CD8-positive, alpha-beta memory T cell (primary cell): ENCODE data around the gene SLC9A9. TPM values are rescaled to one million over a fixed set of nuclear protein-coding genes. Genes with fewer than 3 reads are reported as not detected.
"Not testable (repeated sequence)": the region's sequence is repeated elsewhere in the genome, so short reads cannot be mapped to it uniquely, and the experiment has no call there.

Experiments used
- CTCF ChIA-PET: fragments of 350-600 bp; sonication (Branson Sonifier 250); formaldehyde crosslinking; loops from one replicate; lab custom pipeline; 2021; ENCODE audit warnings: antibody characterized with exemption; lab: Charles Lee
- POLR2A ChIA-PET: fragments of 350-600 bp; sonication (Branson Sonifier 250); formaldehyde crosslinking; loops from one replicate; lab custom pipeline; 2021; ENCODE audit warnings: antibody characterized with exemption; lab: Charles Lee
- DNase-seq, 5 donors: peaks; one replicate each; pipeline versions ENCODE4 v3.0.0 to v3.0.0-alpha.2; 2020 to 2022; ENCODE audit warnings: mixed read lengths in 1 of 5
- H3K27ac ChIP-seq: one replicate; pipeline ENCODE4 v1.7.0; 2013; ENCODE audit warnings: low read depth, mild to moderate bottlenecking, low read length, moderate library complexity
- H3K27me3 ChIP-seq: 2 replicates; pipeline ENCODE4 v1.7.0; 2013; ENCODE audit warnings: low read length, mild to moderate bottlenecking; ENCODE audit not compliant: insufficient read depth, poor library complexity, severe bottlenecking
- H3K36me3 ChIP-seq: 2 replicates; pipeline ENCODE4 v1.7.0; 2013; ENCODE audit warnings: mild to moderate bottlenecking, low read length, moderate library complexity; ENCODE audit not compliant: insufficient read depth
- H3K4me1 ChIP-seq: 2 replicates; pipeline ENCODE4 v1.7.0; 2013; ENCODE audit warnings: mild to moderate bottlenecking, low read length, moderate library complexity; ENCODE audit not compliant: insufficient read depth
- H3K4me3 ChIP-seq: 2 replicates; pipeline ENCODE4 v1.7.0; 2013; ENCODE audit warnings: mild to moderate bottlenecking, low read length
- H3K9me3 ChIP-seq: 2 replicates; pipeline ENCODE4 v1.7.0; 2013; ENCODE audit warnings: mild to moderate bottlenecking, low read length
- H3K27ac Mint-ChIP-seq, 8 donors: one replicate each; pipeline ENCODE4 v1.8.0; 2020 to 2021; ENCODE audit warnings: mixed read lengths in 8 of 8, mild to moderate bottlenecking in 6 of 8, inconsistent platforms in 3 of 8, moderate library complexity in 3 of 8
- H3K27me3 Mint-ChIP-seq, 2 donors: one replicate each; pipeline ENCODE4 v1.8.0; 2020 to 2021; ENCODE audit warnings: mixed read lengths in 2 of 2, mild to moderate bottlenecking in 1 of 2, moderate library complexity in 1 of 2
- H3K36me3 Mint-ChIP-seq, 3 donors: one replicate each; pipeline ENCODE4 v1.8.0; 2020 to 2021; ENCODE audit warnings: mixed read lengths in 3 of 3, inconsistent platforms in 1 of 3, mild to moderate bottlenecking in 1 of 3
- H3K4me1 Mint-ChIP-seq, 3 donors: one replicate each; pipeline ENCODE4 v1.8.0; 2020 to 2021; ENCODE audit warnings: mixed read lengths in 3 of 3, inconsistent platforms in 1 of 3, mild to moderate bottlenecking in 1 of 3
- H3K4me3 Mint-ChIP-seq, 7 donors: one replicate each; pipeline ENCODE4 v1.8.0; 2020 to 2021; ENCODE audit warnings: mixed read lengths in 7 of 7, mild to moderate bottlenecking in 6 of 7, moderate library complexity in 4 of 7, inconsistent platforms in 2 of 7
- H3K9me3 Mint-ChIP-seq, 5 donors: one replicate each; pipeline ENCODE4 v1.8.0; 2020 to 2022; ENCODE audit warnings: mixed read lengths in 5 of 5, mild to moderate bottlenecking in 3 of 5, moderate library complexity in 2 of 5, inconsistent platforms in 1 of 5
- polyA plus RNA-seq: library from polyadenylated mRNA; unstranded; fragments of 300-500 nt; fragmentation: Illumina TruSeq; gene quantifications from one replicate; pipeline ENCODE4 v1.2.3, GENCODE V29; 2021
- total RNA-seq, 2 experiments: library from RNA; stranded (reverse); gene quantifications; one replicate each; pipeline ENCODE4 v1.2.3, GENCODE V29; 2021

The SLC9A9 gene
- total and polyA plus RNA-seq, 3 experiments from 2014 or later, result 1.2 to 18.0 (median 2.2) TPM

DNA sequence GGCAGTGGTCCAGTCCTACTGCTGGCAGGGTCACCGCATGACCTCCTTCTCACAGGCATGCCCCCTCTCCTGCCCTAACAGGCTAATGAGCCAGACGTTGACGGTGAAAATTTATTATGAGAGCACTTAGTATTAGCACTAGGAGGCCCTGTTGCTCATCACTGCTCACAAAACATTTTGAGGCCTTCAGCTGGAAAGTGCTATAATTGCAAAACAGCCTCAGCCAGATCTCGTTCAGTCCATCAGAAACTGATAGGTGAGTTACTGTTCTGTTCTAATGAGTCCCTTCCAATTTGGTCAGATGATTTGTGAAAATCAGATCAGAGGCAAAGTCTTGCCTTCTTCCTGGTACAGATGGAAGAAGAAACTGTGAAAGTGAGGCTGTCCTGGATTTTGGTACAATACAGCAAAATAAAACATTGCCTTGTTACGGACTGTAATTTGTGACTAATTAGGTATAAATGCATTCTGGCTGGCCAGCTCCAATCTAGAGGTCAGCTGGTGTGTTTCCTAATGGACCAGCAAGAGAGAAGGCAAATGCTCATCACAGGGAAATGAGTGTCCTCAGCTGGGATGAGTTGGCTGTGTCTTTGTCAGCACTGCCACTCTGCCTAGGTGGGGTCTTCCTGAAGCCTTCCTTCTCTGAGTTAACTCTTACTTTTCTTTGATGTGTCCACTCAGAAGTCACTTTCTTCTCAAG is 411.9 kb downstream of the SLC9A9 start:
- Histone ChIP-seq H3K9me3 (no peaks in the 10 kb centered on the region), H3K36me3 (no peaks in the 10 kb centered on the region), H3K4me3 (no peak overlapping the region), H3K27me3 (no peaks in the 10 kb centered on the region), H3K27ac (no peak overlapping the region), H3K4me1 (no peaks in the 10 kb centered on the region)
- Mint-ChIP-seq H3K9me3 (no peaks in the 10 kb centered on the region), H3K4me3 (no peak overlapping the region), H3K4me1 (peaks cover 0 to 2% (median 0%) of the 10 kb centered on the region in 3 donors), H3K27ac (no peak overlapping the region), H3K36me3 (peaks cover 0 to 8% (median 0%) of the 10 kb centered on the region in 3 donors), H3K27me3 (no peaks in the 10 kb centered on the region)
- CTCF ChIA-PET, result no interaction called here
- no peak for DNase-seq
- POLR2A ChIA-PET, result no interaction called here

DNA sequence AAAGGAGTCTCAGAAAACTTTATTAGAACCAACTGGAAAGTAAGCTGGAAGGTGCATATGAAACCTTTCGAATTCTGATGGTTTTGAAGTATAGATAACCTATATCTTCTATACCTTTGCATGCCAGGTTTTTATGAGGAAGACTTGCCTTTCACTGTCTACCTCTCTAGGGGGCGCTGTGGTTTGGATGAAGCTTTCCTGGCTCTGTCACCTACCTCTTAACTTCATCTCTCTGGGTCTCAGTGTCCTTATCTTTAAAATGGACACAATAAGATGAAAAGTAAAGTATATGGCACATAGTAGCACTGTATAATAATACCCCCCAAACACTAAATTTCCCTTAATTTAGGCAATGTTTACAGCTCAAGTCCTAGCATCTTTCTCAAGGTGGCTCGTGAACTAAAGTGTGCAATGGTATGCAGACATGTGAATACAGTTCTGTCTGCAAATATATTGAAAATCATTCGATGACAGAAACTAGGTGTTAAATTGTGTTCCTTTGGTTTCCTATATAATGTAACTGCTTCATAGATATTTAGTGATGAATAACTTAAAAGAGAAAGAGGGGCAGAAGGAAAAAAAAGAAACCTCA is 414.4 kb downstream of the SLC9A9 start:
- POLR2A ChIA-PET, result no interaction called here
- no peaks in the 10 kb centered on the region for H3K4me1 ChIP-seq
- Mint-ChIP-seq H3K4me3 (no peak overlapping the region), H3K27ac (peak overlapping the region in 1 of 8 donors; percentile 36), H3K36me3 (peaks cover 0 to 8% (median 0%) of the 10 kb centered on the region in 3 donors), H3K27me3 (no peaks in the 10 kb centered on the region), H3K9me3 (no peaks in the 10 kb centered on the region), H3K4me1 (peaks cover 0 to 2% (median 0%) of the 10 kb centered on the region in 3 donors)
- CTCF ChIA-PET, result no interaction called here
- no peaks in the 10 kb centered on the region for H3K27me3 ChIP-seq
- H3K27ac ChIP-seq, result no peak overlapping the region
- H3K4me3 ChIP-seq, result no peak overlapping the region
- H3K9me3 ChIP-seq, result no peaks in the 10 kb centered on the region
- H3K36me3 ChIP-seq, result no peaks in the 10 kb centered on the region
- DNase-seq, result no peak

GRCh38 chr3:143431298-143431697 is 417.0 kb downstream of the SLC9A9 start:
- H3K9me3 ChIP-seq, H3K36me3 ChIP-seq, H3K36me3 Mint-ChIP-seq, H3K9me3 Mint-ChIP-seq, DNase-seq, H3K4me3 Mint-ChIP-seq, H3K4me1 Mint-ChIP-seq, H3K27ac ChIP-seq, H3K27me3 ChIP-seq, H3K4me3 ChIP-seq, POLR2A ChIA-PET, H3K27me3 Mint-ChIP-seq, H3K4me1 ChIP-seq, CTCF ChIA-PET, H3K27ac Mint-ChIP-seq: not testable (repeated sequence)

DNA sequence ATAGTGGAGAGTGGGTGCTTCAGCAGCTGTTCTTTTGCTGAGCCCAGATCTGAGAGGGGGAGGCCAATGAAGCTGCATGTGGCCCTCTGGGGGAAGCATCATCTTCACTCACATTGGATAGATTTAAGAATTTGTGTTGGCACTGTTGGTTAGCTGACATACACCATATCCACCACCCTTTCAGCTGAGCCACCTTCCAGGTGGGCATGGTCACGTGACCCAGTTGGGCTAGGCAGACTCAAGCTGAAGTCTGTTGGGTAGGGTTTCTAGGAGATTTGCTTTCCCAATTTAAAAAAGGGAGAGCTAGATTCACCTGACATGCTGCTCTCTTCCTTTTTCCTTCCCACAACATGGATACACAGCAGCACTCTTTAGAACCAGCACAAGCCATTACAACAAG is 417.7 kb downstream of the SLC9A9 start:
- Mint-ChIP-seq H3K4me3 (no peak overlapping the region), H3K36me3 (peaks cover 0 to 5% (median 3%) of the 10 kb centered on the region in 3 donors), H3K27me3 (no peaks in the 10 kb centered on the region), H3K27ac (no peak overlapping the region), H3K4me1 (peaks cover 0 to 2% (median 0%) of the 10 kb centered on the region in 3 donors), H3K9me3 (no peaks in the 10 kb centered on the region)
- H3K4me3 ChIP-seq, result no peak overlapping the region
- no peak overlapping the region for H3K27ac ChIP-seq
- no peak for DNase-seq
- POLR2A ChIA-PET, result no interaction called here
- H3K27me3 ChIP-seq, result no peaks in the 10 kb centered on the region
- H3K9me3 ChIP-seq, result no peaks in the 10 kb centered on the region
- no peaks in the 10 kb centered on the region for H3K4me1 ChIP-seq
- no peaks in the 10 kb centered on the region for H3K36me3 ChIP-seq
- CTCF ChIA-PET, result no interaction called here

DNA sequence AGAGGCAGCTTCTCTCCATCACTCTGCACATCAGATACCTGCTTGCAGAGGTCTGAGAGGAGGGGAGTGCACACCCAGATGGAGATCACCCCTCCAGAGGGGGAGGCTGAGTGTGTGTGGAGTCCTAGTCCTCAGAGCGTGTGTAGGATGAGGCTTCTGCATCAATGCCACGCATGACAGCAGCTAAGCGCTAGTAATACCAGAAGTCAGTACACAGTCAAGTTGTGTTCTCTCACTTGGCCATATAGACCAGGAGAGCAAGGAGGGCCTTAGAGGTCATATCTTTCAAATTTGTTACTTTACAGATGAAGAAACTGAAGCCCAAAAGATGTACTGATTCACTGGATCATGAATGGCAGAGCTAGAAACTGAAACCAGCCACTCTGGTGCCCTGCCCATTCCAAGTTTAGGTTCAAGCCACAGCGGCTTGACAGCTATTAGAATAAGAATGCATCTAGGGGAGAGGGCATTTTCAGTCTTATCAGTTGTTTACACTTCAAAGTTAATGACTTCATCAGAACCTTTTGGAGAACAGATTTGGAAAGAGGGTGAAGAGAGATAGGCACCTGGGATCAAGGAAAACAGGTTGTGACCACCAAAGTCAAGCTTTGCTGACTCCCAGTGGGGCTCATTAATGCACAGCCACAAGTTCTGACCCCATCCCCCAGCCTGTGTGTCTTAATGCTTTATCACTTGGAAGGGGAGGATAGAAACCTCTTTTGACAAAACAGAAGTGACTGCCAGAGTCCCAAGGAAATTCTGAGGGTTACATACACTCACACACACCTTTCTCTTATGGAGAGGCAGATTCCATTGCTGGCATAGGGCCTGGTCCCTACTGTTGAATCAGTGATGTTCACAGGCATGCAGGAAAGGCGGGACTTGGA is 418.4 kb downstream of the SLC9A9 start:
- no peak overlapping the region for H3K4me3 Mint-ChIP-seq
- H3K27me3 Mint-ChIP-seq, result no peaks in the 10 kb centered on the region
- Histone ChIP-seq H3K9me3 (no peaks in the 10 kb centered on the region), H3K4me1 (no peaks in the 10 kb centered on the region), H3K4me3 (no peak overlapping the region), H3K27ac (no peak overlapping the region), H3K27me3 (no peaks in the 10 kb centered on the region), H3K36me3 (no peaks in the 10 kb centered on the region)
- no peak for DNase-seq
- CTCF ChIA-PET, result no interaction called here
- peaks cover 0 to 5% (median 3%) of the 10 kb centered on the region in 3 donors for H3K36me3 Mint-ChIP-seq
- no peaks in the 10 kb centered on the region for H3K9me3 Mint-ChIP-seq
- POLR2A ChIA-PET, result no interaction called here
- H3K27ac Mint-ChIP-seq, result no peak overlapping the region
- peaks cover 0 to 2% (median 0%) of the 10 kb centered on the region in 3 donors for H3K4me1 Mint-ChIP-seq

DNA sequence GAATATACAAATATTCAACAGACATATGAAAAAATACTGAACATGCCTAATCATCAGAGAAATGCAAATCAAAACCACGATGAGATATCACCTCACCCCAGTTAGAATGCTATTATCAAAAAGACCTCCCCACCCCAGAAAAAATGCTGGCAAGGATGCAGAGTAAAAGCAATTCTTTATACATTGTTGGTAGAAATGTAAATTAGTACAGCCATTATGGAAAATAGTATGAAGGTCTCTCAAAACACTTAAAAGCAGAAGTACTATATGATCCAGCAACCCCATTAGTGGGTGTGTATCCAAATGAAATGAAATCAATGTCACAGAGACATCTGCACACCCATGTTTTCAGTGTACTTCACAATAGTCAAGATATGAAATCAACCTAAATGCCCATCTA is 420.0 kb downstream of the SLC9A9 start:
- H3K27me3 Mint-ChIP-seq, result no peaks in the 10 kb centered on the region
- no peaks in the 10 kb centered on the region for H3K36me3 ChIP-seq
- H3K27ac ChIP-seq, result no peak overlapping the region
- no peaks in the 10 kb centered on the region for H3K9me3 Mint-ChIP-seq
- peaks cover 0 to 6% (median 3%) of the 10 kb centered on the region in 3 donors for H3K36me3 Mint-ChIP-seq
- H3K27ac Mint-ChIP-seq, result no peak overlapping the region
- no peak for DNase-seq
- no peaks in the 10 kb centered on the region for H3K4me1 ChIP-seq
- CTCF ChIA-PET, result no interaction called here
- no peak overlapping the region for H3K4me3 Mint-ChIP-seq
- H3K27me3 ChIP-seq, result no peaks in the 10 kb centered on the region
- no peak overlapping the region for H3K4me3 ChIP-seq
- POLR2A ChIA-PET, result no interaction called here
- peaks cover 2 to 5% (median 5%) of the 10 kb centered on the region in 3 donors for H3K4me1 Mint-ChIP-seq
- H3K9me3 ChIP-seq, result no peaks in the 10 kb centered on the region

- H3K27me3 ChIP-seq, result no peaks in the 10 kb centered on the region
- peaks cover 2 to 5% (median 5%) of the 10 kb centered on the region in 3 donors for H3K4me1 Mint-ChIP-seq
- H3K27ac Mint-ChIP-seq, result no peak overlapping the region
- ChIA-PET POLR2A (no interaction called here), CTCF (no interaction called here)
- no peaks in the 10 kb centered on the region for H3K4me1 ChIP-seq
- H3K27me3 Mint-ChIP-seq, result no peaks in the 10 kb centered on the region
- DNase-seq, result no peak
- H3K9me3 ChIP-seq, result no peaks in the 10 kb centered on the region
- no peaks in the 10 kb centered on the region for H3K9me3 Mint-ChIP-seq
- no peak overlapping the region for H3K4me3 Mint-ChIP-seq
- no peak overlapping the region for H3K27ac ChIP-seq
- H3K36me3 ChIP-seq, result no peaks in the 10 kb centered on the region
- H3K4me3 ChIP-seq, result no peak overlapping the region
- H3K36me3 Mint-ChIP-seq, result peaks cover 0 to 12% (median 7%) of the 10 kb centered on the region in 3 donors
These were observed 420.6 kb downstream of the SLC9A9 start for GRCh38 chr3:143427631-143428030.

DNA sequence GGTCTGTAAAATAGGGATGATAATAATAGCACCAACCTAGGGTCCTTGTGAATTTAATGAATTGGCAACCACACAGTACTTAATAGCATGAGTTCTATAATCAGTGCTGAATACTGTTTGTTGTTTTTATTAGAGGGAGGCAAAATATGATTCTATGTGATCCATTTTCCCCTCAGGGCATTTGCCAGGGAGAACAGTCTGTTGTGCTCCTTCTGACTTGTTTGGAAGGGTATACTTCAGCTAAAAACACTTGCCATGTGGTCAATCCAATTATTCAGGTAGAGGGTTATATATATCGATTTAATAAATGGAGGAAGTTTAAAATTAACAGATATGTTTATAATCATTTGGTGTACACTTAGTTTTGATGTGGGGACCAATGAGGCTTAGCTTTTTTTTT is 423.4 kb downstream of the SLC9A9 start:
- peaks cover 0 to 5% (median 5%) of the 10 kb centered on the region in 3 donors for H3K4me1 Mint-ChIP-seq
- H3K4me3 ChIP-seq, result no peak overlapping the region
- H3K9me3 Mint-ChIP-seq, result peaks cover 0 to 2% (median 0%) of the 10 kb centered on the region in 5 donors
- no peak overlapping the region for H3K27ac ChIP-seq
- H3K9me3 ChIP-seq, result no peaks in the 10 kb centered on the region
- H3K27ac Mint-ChIP-seq, result no peak overlapping the region
- H3K36me3 Mint-ChIP-seq, result peaks cover 0 to 25% (median 7%) of the 10 kb centered on the region in 3 donors
- no peak for DNase-seq
- CTCF ChIA-PET, result no interaction called here
- POLR2A ChIA-PET, result no interaction called here
- H3K27me3 ChIP-seq, result no peaks in the 10 kb centered on the region
- no peaks in the 10 kb centered on the region for H3K4me1 ChIP-seq
- H3K4me3 Mint-ChIP-seq, result no peak overlapping the region
- H3K27me3 Mint-ChIP-seq, result peaks cover 0 to 3% of the 10 kb centered on the region in 2 donors
- H3K36me3 ChIP-seq, result no peaks in the 10 kb centered on the region
